ENCODE measurements around the gene FYCO1. TPM values are rescaled to one million over a fixed set of nuclear protein-coding genes. Genes with fewer than 3 reads are reported as not detected.

The FYCO1 gene
- total RNA-seq, 3 donors from 2014 or later (not counting 1 experiment from before 2014, with no cell fraction given): 23.0 to 28.4 (median 27.5) TPM

- no peak overlapping the region for H3K4me3 ChIP-seq (ENCODE audit: low read length)
- no peak overlapping the region for H3K27ac ChIP-seq (ENCODE audit: low read length)
- no peak for TF ChIP-seq CTCF (IDR thresholded peaks at IDR 0.05)
- Mint-ChIP-seq H3K27me3 (ENCODE audit: low read depth in 2 of 2) (no peaks in the 10 kb centered on the region), H3K36me3 (peaks cover 15% of the 10 kb centered on the region), H3K27ac (no peak overlapping the region), H3K4me1 (peaks cover 7 to 24% of the 10 kb centered on the region in 2 donors), H3K9me3 (no peaks in the 10 kb centered on the region), H3K4me3 (no peak overlapping the region)
- no peaks in the 10 kb centered on the region for H3K27me3 ChIP-seq (ENCODE audit: control insufficient read depth, insufficient read depth, low read length)
- H3K4me1 ChIP-seq (ENCODE audit: control insufficient read depth, insufficient read depth, low read length): peaks cover 35% of the 10 kb centered on the region
- H3K9me3 ChIP-seq (ENCODE audit: control insufficient read depth, insufficient read depth, low read length): no peaks in the 10 kb centered on the region
- intact Hi-C loops (cut with micrococcal nuclease): loop anchor here (1.0 to 2.0 kb wide), 2 partner anchors 141 to 441 kb away; no protein-coding TSS in a partner anchor
- ATAC-seq: no peak
- H3K36me3 ChIP-seq (ENCODE audit: control insufficient read depth, insufficient read depth, low read length): peaks cover 46% of the 10 kb centered on the region
- DNase-seq: no peak
- 94% methylated on average over 4 of the region's 4 CpGs for WGBS (ENCODE audit: insufficient coverage)
These were observed 57.6 kb downstream of the FYCO1 start for GRCh38 chr3:45938043-45938435.

GRCh38 chr3:45937206-45938042 lies 58.2 kb downstream of the FYCO1 start:
- no peaks in the 10 kb centered on the region for H3K9me3 Mint-ChIP-seq
- H3K4me3 ChIP-seq (ENCODE audit: low read length): no peak overlapping the region
- peaks cover 16% of the 10 kb centered on the region for H3K36me3 Mint-ChIP-seq
- DNase-seq: no peak
- peaks cover 29% of the 10 kb centered on the region for H3K4me1 ChIP-seq (ENCODE audit: control insufficient read depth, insufficient read depth, low read length)
- H3K27me3 ChIP-seq (ENCODE audit: control insufficient read depth, insufficient read depth, low read length): no peaks in the 10 kb centered on the region
- no peaks in the 10 kb centered on the region for H3K9me3 ChIP-seq (ENCODE audit: control insufficient read depth, insufficient read depth, low read length)
- H3K27ac Mint-ChIP-seq: no peak overlapping the region
- intact Hi-C loops (cut with micrococcal nuclease): loop anchor here (1.0 to 2.0 kb wide), 2 partner anchors 142 to 441 kb away; no protein-coding TSS in a partner anchor
- H3K27ac ChIP-seq (ENCODE audit: low read length): no peak overlapping the region
- 83% methylated on average over 8 of the region's 8 CpGs for WGBS (ENCODE audit: insufficient coverage)
- no peak for TF ChIP-seq CTCF (IDR thresholded peaks at IDR 0.05)
- no peaks in the 10 kb centered on the region for H3K27me3 Mint-ChIP-seq (ENCODE audit: low read depth in 2 of 2)
- no peak for ATAC-seq
- no peak overlapping the region for H3K4me3 Mint-ChIP-seq
- H3K4me1 Mint-ChIP-seq: peaks cover 7 to 18% of the 10 kb centered on the region in 2 donors
- H3K36me3 ChIP-seq (ENCODE audit: control insufficient read depth, insufficient read depth, low read length): peaks cover 52% of the 10 kb centered on the region

GRCh38 chr3:45936261-45936660 lies 59.4 kb downstream of the FYCO1 start:
- intact Hi-C loops (cut with micrococcal nuclease): no loop called here
- H3K27me3 ChIP-seq (ENCODE audit: control insufficient read depth, insufficient read depth, low read length): no peaks in the 10 kb centered on the region
- H3K4me1 ChIP-seq (ENCODE audit: control insufficient read depth, insufficient read depth, low read length): peaks cover 23% of the 10 kb centered on the region
- H3K9me3 Mint-ChIP-seq: no peaks in the 10 kb centered on the region
- H3K27me3 Mint-ChIP-seq (ENCODE audit: low read depth in 2 of 2): no peaks in the 10 kb centered on the region
- no peak overlapping the region for H3K4me3 Mint-ChIP-seq
- WGBS (ENCODE audit: insufficient coverage): 93% methylated on average over 9 of the region's 9 CpGs
- peaks cover 7 to 13% of the 10 kb centered on the region in 2 donors for H3K4me1 Mint-ChIP-seq
- no peak overlapping the region for H3K27ac ChIP-seq (ENCODE audit: low read length)
- DNase-seq: no peak
- H3K4me3 ChIP-seq (ENCODE audit: low read length): no peak overlapping the region
- H3K36me3 Mint-ChIP-seq: peaks cover 16% of the 10 kb centered on the region
- ATAC-seq: no peak
- TF ChIP-seq CTCF (IDR thresholded peaks at IDR 0.05): no peak
- H3K27ac Mint-ChIP-seq: no peak overlapping the region
- H3K36me3 ChIP-seq (ENCODE audit: control insufficient read depth, insufficient read depth, low read length): peaks cover 60% of the 10 kb centered on the region
- no peaks in the 10 kb centered on the region for H3K9me3 ChIP-seq (ENCODE audit: control insufficient read depth, insufficient read depth, low read length)

Measured in natural killer cell (primary cell).